Pancreas (tissue), 10 donors: ENCODE data around the gene ACTMAP. TPM values are rescaled to one million over a fixed set of nuclear protein-coding genes. Genes with fewer than 3 reads are reported as not detected.
"Not testable (repeated sequence)": the region's sequence is repeated elsewhere in the genome, so short reads cannot be mapped to it uniquely, and the experiment has no call there.

Experiments used
- ATAC-seq, 4 donors: fragments of 200-7000 bp; cut with Tn5 transposase; one replicate each; pipeline versions ENCODE4 v1.8.0 to v1.9.1; 2020; ENCODE audit warnings: mild to moderate bottlenecking in 4 of 4, moderate library complexity in 4 of 4
- DNase-seq, 6 donors: peaks; one replicate each; pipeline ENCODE4 v3.0.0-alpha.2; 2020
- FAIRE-seq: peaks from 2 replicates; lab custom pipeline; 2012; peaks lifted over from hg19 to GRCh38; lab: Jason Lieb, UNC
- H3K27ac ChIP-seq, 4 donors: fragments of 200-600 bp; sonication (generic); 1 replicate in 3 of 4; 2 replicates in 1 of 4; pipeline versions ENCODE4 v1.5.0 to v1.8.0; 2020
- H3K27me3 ChIP-seq, 4 donors: fragments of 200-600 bp; one replicate each; pipeline ENCODE4 v1.8.0; 2021
- H3K36me3 ChIP-seq, 3 donors: fragments of 200-600 bp; sonication (generic) in 1 of 3; one replicate each; pipeline versions ENCODE4 v1.5.0 to v1.8.0; 2020 to 2021
- H3K4me1 ChIP-seq, 3 donors: fragments of 200-600 bp; one replicate each; pipeline ENCODE4 v1.8.0; 2021
- H3K4me3 ChIP-seq, 4 donors: fragments of 200-600 bp; sonication (generic) in 2 of 4; one replicate each; pipeline versions ENCODE4 v1.5.0 to v1.8.0; 2020 to 2021
- H3K9me3 ChIP-seq, 4 donors: fragments of 200-600 bp; one replicate each; pipeline ENCODE4 v1.8.0; 2021
- CTCF ChIP-seq, 4 donors: fragments of 200-600 bp; sonication (generic) in 3 of 4; IDR thresholded peaks; one replicate each; pipeline versions ENCODE4 v1.5.0 to v1.8.0; 2021; ENCODE audit warnings: antibody characterized with exemption in 4 of 4
- WGBS, 2 donors: extraction: QIAGEN DNeasy Blood & Tissue Kit; methylation state at CpG; one replicate each; pipeline ENCODE4 v1.1.7; 2013; 5-methylcytosine and 5-hydroxymethylcytosine counted together
- intact Hi-C, 3 donors: fragments of 100-400 bp; cut with DNase I; formaldehyde crosslinking; loops; one replicate each; pipeline versions ENCODE4 v1.11.1 to v1.14.2; 2022
- polyA plus RNA-seq, 2 donors: library from polyadenylated mRNA; stranded (reverse); fragments of 200-250 nt; gene quantifications; one replicate each; pipeline ENCODE4 v1.2.3, GENCODE V29; 2013
- total RNA-seq, 6 donors: library from RNA; stranded (reverse); fragmentation: NEBNext Ultra II Directional in 4 of 6; extraction: Animal tissue kit (Norgen Biotek cat#: 25700) in 4 of 6; gene quantifications; one replicate each; pipeline versions ENCODE4 v1.2.1 to v1.2.4, GENCODE V29; 2021 to 2023
- donor health status: healthy with polysubstance abuse.
- donor health status: DM: no; HTN: no; CAD: no; lungs with moderate emphysema.
- donor health status: DM: no; HTN: no; CAD: no.
- donor health status: control.
- donor health status: control.
- donor health status: Bipolar disorder and iron deficiency.
- donor health status: DM: yes; HTN: yes; CAD: no.
- donor health status: DM: no; HTN: no; CAD: no.
- donor health status: DM: no; HTN: no; CAD: no.
- donor health status: DM: yes; HTN: yes; CAD: no.

The ACTMAP gene
- total and polyA plus RNA-seq, 8 donors = 3.2 to 10.1 (median 4.5) TPM

GRCh38 chr19:40776932-40777644, 26.8 kb upstream of the ACTMAP start:
- no peaks in the 10 kb centered on the region for H3K27me3 ChIP-seq
- no peaks in the 10 kb centered on the region for H3K9me3 ChIP-seq
- no peak for TF ChIP-seq CTCF (IDR thresholded peaks at IDR 0.05)
- FAIRE-seq (no peak), DNase-seq (peak in 5 of 6 donors; percentile 72 to 88 (median 80)), ATAC-seq (peak; percentile 70 to 86 (median 79))
- H3K36me3 ChIP-seq = no peaks in the 10 kb centered on the region
- intact Hi-C loops = no loop called here
- 14 to 17% methylated on average over 13 of the region's 13 CpGs for WGBS, 2 donors
- H3K4me3 ChIP-seq = peak overlapping the region; percentile 31 to 76 (median 58)
- H3K27ac ChIP-seq = peak overlapping the region; percentile 93 to 98 (median 95)
- H3K4me1 ChIP-seq = peaks cover 0 to 8% (median 0%) of the 10 kb centered on the region in 3 donors

- Histone ChIP-seq H3K4me1 (peaks cover 0 to 8% (median 0%) of the 10 kb centered on the region in 3 donors), H3K4me3 (no peak overlapping the region), H3K27me3 (no peaks in the 10 kb centered on the region), H3K9me3 (no peaks in the 10 kb centered on the region), H3K36me3 (no peaks in the 10 kb centered on the region), H3K27ac (peak overlapping the region in 1 of 4 donors; percentile 98)
- ATAC-seq (no peak), FAIRE-seq (no peak), DNase-seq (no peak)
- intact Hi-C loops = no loop called here
- 77 to 80% methylated on average over 7 of the region's 7 CpGs for WGBS, 2 donors
- TF ChIP-seq CTCF (IDR thresholded peaks at IDR 0.05) = no peak
Measured at GRCh38 chr19:40776364-40776763, 26.1 kb upstream of the ACTMAP start.

GRCh38 chr19:40775632-40776022, 25.4 kb upstream of the ACTMAP start:
- ATAC-seq (no peak), FAIRE-seq (no peak), DNase-seq (no peak)
- no peaks in the 10 kb centered on the region for H3K36me3 ChIP-seq
- no peaks in the 10 kb centered on the region for H3K9me3 ChIP-seq
- H3K27me3 ChIP-seq = no peaks in the 10 kb centered on the region
- H3K4me3 ChIP-seq = no peak overlapping the region
- 87 to 94% methylated on average over 10 of the region's 10 CpGs for WGBS, 2 donors
- TF ChIP-seq CTCF (IDR thresholded peaks at IDR 0.05) = no peak
- intact Hi-C loops = no loop called here
- H3K27ac ChIP-seq = no peak overlapping the region
- peaks cover 0 to 8% (median 0%) of the 10 kb centered on the region in 3 donors for H3K4me1 ChIP-seq

- Histone ChIP-seq H3K4me1 (peaks cover 0 to 8% (median 0%) of the 10 kb centered on the region in 3 donors), H3K4me3 (no peak within 1 kb of the TSS), H3K27me3 (no peaks in the 10 kb centered on the region), H3K9me3 (no peaks in the 10 kb centered on the region), H3K27ac (no peak within 1 kb of the TSS), H3K36me3 (no peaks in the 10 kb centered on the region)
- intact Hi-C loops = no loop called here
- TF ChIP-seq CTCF (IDR thresholded peaks at IDR 0.05) = no peak
- no peak for FAIRE-seq
- 88 to 90% methylated on average over 9 of the region's 9 CpGs for WGBS, 2 donors
- no peak for ATAC-seq
- no peak for DNase-seq
Measured at GRCh38 chr19:40774916-40775631, 24.8 kb upstream of the ACTMAP start, which contains the start of gene MIA. TSS of gene MIA (plus strand) at chr19:40775521. CDS start at chr19:40775543, 22 bp downstream.

GRCh38 chr19:40771101-40771862, 21.0 kb upstream of the ACTMAP start:
- 88 to 93% methylated on average over 10 of the region's 10 CpGs for WGBS, 2 donors
- DNase-seq, H3K36me3 ChIP-seq, H3K4me3 ChIP-seq, intact Hi-C loops, H3K9me3 ChIP-seq, H3K27ac ChIP-seq, H3K4me1 ChIP-seq, FAIRE-seq, H3K27me3 ChIP-seq, ATAC-seq: not testable (repeated sequence)
